GM20431 (cell line): ENCODE measurements around the gene SPP2.

Source experiments
- in situ Hi-C: fragments of 300-500 bp; cut with MseI, MboI; formaldehyde crosslinking; loops from one replicate; pipeline ENCODE4 v1.15.0; 2020; ENCODE audit warnings: low sequenced_read_pairs; ENCODE audit not compliant: unreplicated experiment

SPP2 gene

GRCh38 chr2:234083572-234084348, 33.3 kb downstream of the SPP2 start:
- in situ Hi-C loops, result no loop called here

- in situ Hi-C loops, result no loop called here
Measured at GRCh38 chr2:234091432-234091879, 41.0 kb downstream of the SPP2 start.

- in situ Hi-C loops, result no loop called here
Measured at GRCh38 chr2:234091883-234092282, 41.4 kb downstream of the SPP2 start.

GRCh38 chr2:234092344-234092743, 41.8 kb downstream of the SPP2 start:
- in situ Hi-C loops, result no loop called here

GRCh38 chr2:234095301-234095700, 44.8 kb downstream of the SPP2 start:
- in situ Hi-C loops, result no loop called here

- in situ Hi-C loops, result no loop called here
Measured at GRCh38 chr2:234096164-234096563, 45.7 kb downstream of the SPP2 start.

GRCh38 chr2:234098681-234099080, 48.2 kb downstream of the SPP2 start:
- in situ Hi-C loops, result no loop called here

GRCh38 chr2:234099266-234099665, 48.8 kb downstream of the SPP2 start:
- in situ Hi-C loops, result no loop called here

- in situ Hi-C loops, result no loop called here
Measured at GRCh38 chr2:234100686-234101085, 50.2 kb downstream of the SPP2 start.

- in situ Hi-C loops, result no loop called here
Measured at GRCh38 chr2:234102112-234102511, 51.6 kb downstream of the SPP2 start.

GRCh38 chr2:234107861-234108260, 57.4 kb downstream of the SPP2 start:
- in situ Hi-C loops, result no loop called here

- in situ Hi-C loops, result no loop called here
Measured at GRCh38 chr2:234109321-234109720, 58.8 kb downstream of the SPP2 start.

GRCh38 chr2:234110219-234110618, 59.7 kb downstream of the SPP2 start:
- in situ Hi-C loops, result no loop called here

- in situ Hi-C loops, result no loop called here
Measured at GRCh38 chr2:234111523-234111922, 61.0 kb downstream of the SPP2 start.

- in situ Hi-C loops, result no loop called here
Measured at GRCh38 chr2:234116010-234116409, 65.5 kb downstream of the SPP2 start.

- in situ Hi-C loops, result no loop called here
Measured at GRCh38 chr2:234121999-234122398, 71.5 kb downstream of the SPP2 start.

- in situ Hi-C loops, result no loop called here
Measured at GRCh38 chr2:234125451-234126145, 75.1 kb downstream of the SPP2 start.

- in situ Hi-C loops, result no loop called here
Measured at GRCh38 chr2:234126146-234126470, 75.6 kb downstream of the SPP2 start.
